Skeletal muscle tissue (tissue), 4 donors: ENCODE data around the gene NKX1-1. TPM values are rescaled to one million over a fixed set of nuclear protein-coding genes. Genes with fewer than 3 reads are reported as not detected.

ENCODE experiments used
- H3K27ac ChIP-seq: one replicate; pipeline ENCODE4 v1.7.0; 2013; ENCODE audit warnings: mild to moderate bottlenecking, low read depth, low read length, inconsistent platforms
- H3K27me3 ChIP-seq, 3 donors: one replicate each; pipeline ENCODE4 v1.7.0; 2013; ENCODE audit warnings: low read length in 3 of 3; ENCODE audit not compliant: control insufficient read depth in 3 of 3, insufficient read depth in 3 of 3
- H3K36me3 ChIP-seq, 3 donors: one replicate each; pipeline ENCODE4 v1.7.0; 2013; ENCODE audit warnings: low read length in 3 of 3; ENCODE audit not compliant: control insufficient read depth in 3 of 3, insufficient read depth in 3 of 3
- H3K4me1 ChIP-seq, 3 donors: one replicate each; pipeline ENCODE4 v1.7.0; 2013; ENCODE audit warnings: low read length in 3 of 3, mild to moderate bottlenecking in 3 of 3; ENCODE audit not compliant: control insufficient read depth in 3 of 3, insufficient read depth in 3 of 3
- H3K4me3 ChIP-seq, 3 donors: one replicate each; pipeline ENCODE4 v1.7.0; 2013; ENCODE audit warnings: low read length in 3 of 3
- H3K9ac ChIP-seq, 3 donors: one replicate each; pipeline ENCODE4 v1.7.0; 2013; ENCODE audit warnings: low read length in 3 of 3, mild to moderate bottlenecking in 3 of 3, moderate library complexity in 2 of 3, low read depth in 1 of 3
- H3K9me3 ChIP-seq, 3 donors: one replicate each; pipeline ENCODE4 v1.7.0; 2013; ENCODE audit warnings: low read length in 3 of 3; ENCODE audit not compliant: control insufficient read depth in 3 of 3
- total RNA-seq: library from RNA; depleted of rRNA; stranded (reverse); fragments of >200 nt; gene quantifications from one replicate; pipeline ENCODE4 v1.2.3, GENCODE V29; 2014
- donor health status: Osteomylitis.

NKX1-1 gene
- total RNA-seq, 1 donor from 2014 or later = not detected

GRCh38 chr4:1385373-1386340 lies 20.6 kb downstream of the NKX1-1 start:
- H3K9me3 ChIP-seq = no peaks in the 10 kb centered on the region
- no peak overlapping the region for H3K4me3 ChIP-seq
- no peak overlapping the region for H3K9ac ChIP-seq
- peaks cover 17 to 29% (median 20%) of the 10 kb centered on the region in 3 donors for H3K36me3 ChIP-seq
- no peak overlapping the region for H3K27ac ChIP-seq
- no peaks in the 10 kb centered on the region for H3K27me3 ChIP-seq
- H3K4me1 ChIP-seq = no peaks in the 10 kb centered on the region

DNA sequence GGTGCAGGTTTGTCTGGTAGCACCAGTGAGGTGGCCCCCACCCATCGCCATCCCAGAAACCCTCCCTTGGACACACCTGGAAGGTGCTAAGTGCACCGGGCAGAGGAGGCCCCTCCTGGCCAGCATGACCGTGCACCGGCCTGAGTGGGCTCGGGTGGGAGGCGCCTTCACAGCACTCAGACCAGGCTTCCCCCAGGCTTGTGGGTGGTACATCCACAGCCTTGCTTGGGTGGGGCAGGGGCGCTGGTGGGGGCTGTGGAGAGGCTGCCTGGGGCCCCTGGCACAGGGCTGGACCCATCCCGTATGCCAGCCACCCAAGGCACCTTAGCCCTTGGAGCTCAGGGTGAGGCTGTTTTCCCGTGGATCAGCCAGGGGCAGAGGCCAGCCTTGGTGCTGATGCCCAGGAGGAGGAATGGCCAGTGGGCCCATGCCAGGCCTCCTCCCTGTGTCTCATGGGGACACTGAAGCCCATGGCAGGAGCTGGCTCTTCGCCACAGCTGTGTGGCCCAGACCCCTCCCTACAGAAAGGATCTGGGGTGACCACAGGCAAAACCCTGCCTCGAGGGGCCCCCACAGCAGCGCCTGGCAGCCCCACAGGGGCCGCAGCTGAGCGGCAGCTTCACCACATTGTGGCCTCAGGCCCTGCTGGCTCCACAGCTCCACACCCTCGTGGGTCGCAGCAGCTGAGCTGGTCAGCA lies 21.4 kb downstream of the NKX1-1 start:
- Histone ChIP-seq H3K36me3 (peaks cover 21 to 29% (median 22%) of the 10 kb centered on the region in 3 donors), H3K4me3 (no peak overlapping the region), H3K27ac (no peak overlapping the region), H3K9me3 (no peaks in the 10 kb centered on the region), H3K27me3 (no peaks in the 10 kb centered on the region), H3K4me1 (no peaks in the 10 kb centered on the region), H3K9ac (no peak overlapping the region)

DNA sequence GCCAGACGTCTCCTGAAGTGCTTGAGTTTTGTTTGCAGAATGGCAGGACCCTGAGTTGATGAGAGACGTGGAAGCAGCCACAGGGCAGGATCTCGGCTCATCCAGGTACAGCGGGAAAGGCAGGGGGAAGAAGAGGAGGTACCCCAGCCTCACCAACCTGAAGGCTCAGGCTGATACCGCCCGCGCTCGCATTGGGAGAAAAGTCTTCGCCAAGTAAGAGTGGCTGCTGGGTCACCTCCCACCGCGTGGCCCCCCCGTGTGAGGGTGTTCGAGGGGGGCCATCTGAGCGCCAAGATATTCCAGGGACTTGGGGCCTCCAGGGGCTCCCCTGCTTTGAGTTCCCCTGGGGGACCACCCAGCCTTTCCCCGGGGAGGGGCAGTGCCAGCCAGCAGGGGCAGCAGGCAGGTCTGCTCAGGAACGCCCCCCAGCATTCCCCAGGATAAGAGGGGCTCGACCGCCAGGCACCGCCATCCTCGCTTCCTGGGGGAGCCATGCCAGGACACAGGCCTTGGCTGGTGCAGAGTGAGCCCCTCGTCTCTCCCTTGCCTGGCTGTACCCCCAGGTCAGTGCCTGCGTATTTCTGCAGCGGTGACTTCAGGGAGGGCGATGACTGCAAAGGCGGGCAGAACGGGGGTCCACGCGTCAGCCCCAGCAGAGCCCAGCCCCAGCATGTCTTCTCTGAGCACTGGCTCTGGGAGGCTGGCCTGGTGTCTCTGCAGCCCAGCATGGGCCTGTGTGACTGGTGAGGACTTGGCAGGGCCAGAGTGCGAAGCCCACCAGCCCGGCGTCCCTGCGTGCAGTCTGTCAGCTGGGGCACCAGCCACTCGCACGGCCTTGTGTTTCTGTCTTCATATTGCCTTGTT lies 22.3 kb downstream of the NKX1-1 start:
- Histone ChIP-seq H3K36me3 (peaks cover 21 to 25% (median 22%) of the 10 kb centered on the region in 3 donors), H3K9ac (no peak overlapping the region), H3K9me3 (no peaks in the 10 kb centered on the region), H3K27me3 (no peaks in the 10 kb centered on the region), H3K4me1 (no peaks in the 10 kb centered on the region), H3K4me3 (no peak overlapping the region), H3K27ac (no peak overlapping the region)

GRCh38 chr4:1382776-1383727 lies 23.2 kb downstream of the NKX1-1 start:
- Histone ChIP-seq H3K36me3 (peaks cover 19 to 22% (median 21%) of the 10 kb centered on the region in 3 donors), H3K4me3 (no peak overlapping the region)

GRCh38 chr4:1381944-1382541 lies 24.2 kb downstream of the NKX1-1 start:
- H3K4me3 ChIP-seq = no peak overlapping the region
- peaks cover 0 to 9% (median 5%) of the 10 kb centered on the region in 3 donors for H3K4me1 ChIP-seq
- H3K36me3 ChIP-seq = peaks cover 18 to 22% (median 19%) of the 10 kb centered on the region in 3 donors

More at GRCh38 chr4:1382776-1383727, 23.2 kb downstream of the NKX1-1 start:
- H3K9ac ChIP-seq = no peak overlapping the region
- H3K9me3 ChIP-seq = no peaks in the 10 kb centered on the region
- H3K27me3 ChIP-seq = no peaks in the 10 kb centered on the region
- no peak overlapping the region for H3K27ac ChIP-seq
- no peaks in the 10 kb centered on the region for H3K4me1 ChIP-seq

DNA sequence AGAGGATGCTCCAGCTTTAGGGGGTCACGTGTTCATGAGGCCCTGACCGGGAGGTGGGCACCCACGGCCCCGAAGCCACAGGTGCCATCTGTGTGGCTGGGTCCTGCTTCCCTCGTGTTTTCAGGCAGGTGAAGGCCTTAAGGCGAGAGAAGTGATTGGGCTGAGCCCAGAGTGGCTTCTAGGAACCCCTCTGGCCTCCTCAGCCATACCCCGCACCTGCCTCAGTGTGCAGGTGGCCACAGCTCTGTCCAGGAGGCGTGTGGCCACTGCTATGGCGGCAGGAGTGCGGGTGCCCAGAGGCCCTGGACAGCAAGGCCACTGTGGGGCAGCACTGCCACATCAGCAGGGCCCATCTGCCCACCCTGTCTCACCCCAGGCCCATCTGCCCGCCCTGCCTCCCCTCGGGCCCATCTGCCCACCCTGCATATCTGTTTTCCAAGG lies 25.0 kb downstream of the NKX1-1 start:
- Histone ChIP-seq H3K9ac (no peak overlapping the region), H3K27me3 (no peaks in the 10 kb centered on the region), H3K4me3 (no peak overlapping the region), H3K27ac (no peak overlapping the region), H3K4me1 (peaks cover 0 to 11% (median 5%) of the 10 kb centered on the region in 3 donors), H3K36me3 (peaks cover 19 to 20% (median 20%) of the 10 kb centered on the region in 3 donors), H3K9me3 (no peaks in the 10 kb centered on the region)

More at GRCh38 chr4:1381944-1382541, 24.2 kb downstream of the NKX1-1 start:
- Histone ChIP-seq H3K9me3 (no peaks in the 10 kb centered on the region), H3K9ac (no peak overlapping the region), H3K27me3 (no peaks in the 10 kb centered on the region), H3K27ac (no peak overlapping the region)

GRCh38 chr4:1380368-1381151 lies 25.7 kb downstream of the NKX1-1 start:
- Histone ChIP-seq H3K27me3 (no peaks in the 10 kb centered on the region), H3K4me1 (peaks cover 0 to 11% (median 5%) of the 10 kb centered on the region in 3 donors), H3K9ac (no peak overlapping the region), H3K27ac (no peak overlapping the region), H3K9me3 (no peaks in the 10 kb centered on the region), H3K4me3 (no peak overlapping the region), H3K36me3 (peaks cover 14 to 20% (median 17%) of the 10 kb centered on the region in 3 donors)

GRCh38 chr4:1379801-1380331 lies 26.4 kb downstream of the NKX1-1 start:
- H3K36me3 ChIP-seq = peaks cover 14 to 22% (median 19%) of the 10 kb centered on the region in 3 donors
- no peaks in the 10 kb centered on the region for H3K9me3 ChIP-seq
- no peak overlapping the region for H3K27ac ChIP-seq
- H3K4me3 ChIP-seq = no peak overlapping the region
- H3K4me1 ChIP-seq = peaks cover 0 to 11% (median 5%) of the 10 kb centered on the region in 3 donors
- no peak overlapping the region for H3K9ac ChIP-seq
- H3K27me3 ChIP-seq = no peaks in the 10 kb centered on the region
